ENCODE data around the gene SPACA6.

Gene SPACA6

DNA sequence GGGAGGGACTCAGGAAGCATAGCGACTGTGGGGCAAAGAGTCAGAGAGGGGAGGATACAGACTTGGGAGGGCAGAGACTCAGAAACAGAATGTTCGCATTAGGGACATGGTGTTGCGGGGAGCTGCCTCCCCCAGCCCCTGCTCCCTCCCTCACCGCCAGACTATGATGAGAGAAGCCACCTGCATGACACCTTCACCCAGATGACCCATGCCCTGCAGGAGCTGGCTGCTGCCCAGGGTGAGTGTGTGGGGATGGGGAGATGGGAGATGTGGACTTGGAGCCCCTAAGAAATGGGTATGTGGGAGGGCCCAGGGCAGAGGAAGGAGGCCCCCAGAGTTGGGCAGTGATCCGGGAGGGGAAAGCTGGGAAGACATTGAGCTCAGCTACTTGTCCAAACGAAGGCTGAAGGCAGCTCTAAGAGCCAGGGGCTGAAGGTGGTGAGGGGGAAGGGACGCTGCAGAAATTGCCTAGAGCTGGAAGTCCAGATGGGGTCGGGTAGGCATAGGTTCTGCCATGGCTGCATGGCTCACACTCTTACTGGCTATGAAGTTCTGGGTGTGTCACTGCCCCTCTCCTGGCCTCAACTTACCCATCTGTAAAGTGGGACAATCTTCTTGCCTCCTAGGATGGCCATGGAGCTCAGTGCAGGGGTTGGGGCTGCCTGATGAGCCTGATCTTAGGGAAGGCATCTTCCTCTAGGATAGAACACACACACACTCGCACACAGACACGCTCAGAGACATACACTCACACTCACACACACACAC, 1.4 kb downstream of the SPACA6 start:
- TF ChIP-seq ZFX (IDR thresholded peaks at IDR 0.05; ENCODE audit: borderline replicate concordance) = no peak
- TF ChIP-seq, protein P1, sequence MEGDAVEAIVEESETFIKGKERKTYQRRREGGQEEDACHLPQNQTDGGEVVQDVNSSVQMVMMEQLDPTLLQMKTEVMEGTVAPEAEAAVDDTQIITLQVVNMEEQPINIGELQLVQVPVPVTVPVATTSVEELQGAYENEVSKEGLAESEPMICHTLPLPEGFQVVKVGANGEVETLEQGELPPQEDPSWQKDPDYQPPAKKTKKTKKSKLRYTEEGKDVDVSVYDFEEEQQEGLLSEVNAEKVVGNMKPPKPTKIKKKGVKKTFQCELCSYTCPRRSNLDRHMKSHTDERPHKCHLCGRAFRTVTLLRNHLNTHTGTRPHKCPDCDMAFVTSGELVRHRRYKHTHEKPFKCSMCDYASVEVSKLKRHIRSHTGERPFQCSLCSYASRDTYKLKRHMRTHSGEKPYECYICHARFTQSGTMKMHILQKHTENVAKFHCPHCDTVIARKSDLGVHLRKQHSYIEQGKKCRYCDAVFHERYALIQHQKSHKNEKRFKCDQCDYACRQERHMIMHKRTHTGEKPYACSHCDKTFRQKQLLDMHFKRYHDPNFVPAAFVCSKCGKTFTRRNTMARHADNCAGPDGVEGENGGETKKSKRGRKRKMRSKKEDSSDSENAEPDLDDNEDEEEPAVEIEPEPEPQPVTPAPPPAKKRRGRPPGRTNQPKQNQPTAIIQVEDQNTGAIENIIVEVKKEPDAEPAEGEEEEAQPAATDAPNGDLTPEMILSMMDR (IDR thresholded peaks at IDR 0.05) = no peak
- no peak overlapping the region for H3K27ac ChIP-seq

DNA sequence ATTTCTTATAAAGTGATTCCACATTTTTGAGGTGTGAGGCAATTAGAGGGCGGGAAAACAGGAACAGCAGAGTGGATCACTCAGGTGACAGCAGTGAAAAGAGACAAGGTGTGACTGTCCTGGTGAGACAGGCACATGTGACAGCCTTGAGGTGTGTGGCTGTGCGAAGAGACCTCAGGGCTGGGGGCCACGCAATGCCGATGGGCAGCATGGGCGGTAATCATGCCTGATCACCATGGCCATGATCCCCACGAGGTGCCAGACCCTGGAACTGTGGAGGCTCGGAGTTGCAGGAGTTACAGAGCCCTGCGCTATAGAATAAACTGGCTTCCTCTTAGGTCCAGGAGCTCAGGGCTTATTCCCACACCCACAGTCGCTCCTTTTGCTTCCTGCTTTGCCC, 2.0 kb downstream of the SPACA6 start:
- no peak for TF ChIP-seq ZFX (IDR thresholded peaks at IDR 0.05; ENCODE audit: borderline replicate concordance)
- TF ChIP-seq, protein P1 (IDR thresholded peaks at IDR 0.05) = no peak
- H3K27ac ChIP-seq = no peak overlapping the region

DNA sequence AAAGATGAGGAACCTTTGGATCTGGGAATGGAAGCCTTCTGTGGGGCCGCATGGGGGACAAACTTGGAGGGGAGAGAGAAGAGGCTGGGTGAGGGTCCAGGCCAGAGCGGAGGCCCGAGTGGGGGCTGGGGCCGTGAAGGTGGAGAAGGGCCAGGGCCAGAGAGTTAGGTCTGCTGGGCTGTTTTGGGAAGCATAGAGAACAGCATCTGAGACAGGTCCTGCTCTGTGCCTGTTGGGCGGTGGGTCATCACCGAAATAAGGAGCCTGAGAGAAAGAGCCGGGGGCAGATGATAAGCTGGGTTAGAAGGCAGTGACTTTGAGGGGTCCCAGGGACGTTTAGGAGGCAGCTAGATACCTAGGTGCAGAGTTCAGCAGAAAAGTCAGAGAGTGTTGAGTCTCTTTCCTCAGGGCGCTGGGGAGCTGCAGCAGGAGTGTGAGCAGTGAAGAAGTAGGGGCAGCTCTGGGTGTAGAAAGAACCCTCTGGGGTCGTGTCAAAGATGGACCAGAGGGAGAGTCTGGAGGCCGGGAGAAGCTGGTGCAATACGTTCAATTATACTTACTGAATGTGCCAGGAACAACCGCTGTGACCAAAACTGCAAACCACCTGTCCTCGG, 2.7 kb downstream of the SPACA6 start:
- TF ChIP-seq, protein P1 (IDR thresholded peaks at IDR 0.05) = no peak
- no peak for TF ChIP-seq ZFX (IDR thresholded peaks at IDR 0.05; ENCODE audit: borderline replicate concordance)
- H3K27ac ChIP-seq = no peak overlapping the region

DNA sequence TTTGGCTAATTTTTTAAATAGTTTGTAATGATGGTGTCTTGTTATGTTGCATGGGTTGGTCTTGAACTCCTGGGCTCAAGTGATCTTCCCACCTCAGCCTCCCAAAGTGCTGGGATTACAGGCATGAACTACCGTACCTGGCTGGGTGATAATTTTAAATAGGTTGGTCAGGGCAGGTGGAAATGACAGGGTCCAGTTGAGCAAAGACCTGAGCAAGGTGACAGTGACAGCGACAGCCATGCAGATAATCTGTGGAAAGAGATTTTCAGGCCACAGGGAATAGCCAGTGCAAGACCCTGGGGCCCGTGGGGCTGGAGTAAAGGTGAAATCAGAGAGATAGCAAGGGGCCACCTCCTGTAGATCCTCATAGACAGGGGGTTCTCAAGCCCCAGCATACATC, 3.5 kb downstream of the SPACA6 start:
- H3K27ac ChIP-seq = no peak overlapping the region
- TF ChIP-seq, protein P1 (IDR thresholded peaks at IDR 0.05) = no peak
- no peak for TF ChIP-seq ZFX (IDR thresholded peaks at IDR 0.05; ENCODE audit: borderline replicate concordance)

DNA sequence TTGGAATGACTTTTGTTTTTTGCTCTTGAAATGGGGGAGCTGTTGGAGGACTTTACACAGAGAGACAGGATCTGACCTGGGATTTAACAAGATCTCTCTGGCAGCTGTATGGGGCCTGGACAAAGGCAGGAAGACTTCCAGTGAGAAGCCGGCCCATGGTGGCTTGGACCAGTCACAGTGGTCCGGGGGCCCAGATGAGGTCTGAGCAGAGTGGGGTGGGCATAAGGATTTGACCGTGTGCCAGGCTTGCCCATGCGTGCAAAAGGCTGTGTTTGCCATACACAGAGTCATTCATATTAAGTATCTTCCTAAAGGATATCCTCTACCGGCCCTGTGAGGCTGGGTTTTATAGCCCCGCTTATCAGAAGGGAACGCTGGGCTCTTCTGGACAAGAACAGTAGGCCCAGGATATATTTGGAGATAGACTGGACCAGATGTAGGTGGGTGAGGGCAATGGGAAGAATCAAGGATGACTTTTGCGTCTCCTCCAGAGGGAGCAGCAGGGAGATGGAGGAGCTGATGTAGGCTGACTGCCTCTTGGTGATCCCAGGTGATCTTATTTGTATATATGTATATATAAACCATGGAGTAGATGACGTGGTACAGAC, 4.1 kb downstream of the SPACA6 start:
- TF ChIP-seq ZFX (IDR thresholded peaks at IDR 0.05; ENCODE audit: borderline replicate concordance) = no peak
- TF ChIP-seq, protein P1 (IDR thresholded peaks at IDR 0.05) = no peak
- no peak overlapping the region for H3K27ac ChIP-seq

DNA sequence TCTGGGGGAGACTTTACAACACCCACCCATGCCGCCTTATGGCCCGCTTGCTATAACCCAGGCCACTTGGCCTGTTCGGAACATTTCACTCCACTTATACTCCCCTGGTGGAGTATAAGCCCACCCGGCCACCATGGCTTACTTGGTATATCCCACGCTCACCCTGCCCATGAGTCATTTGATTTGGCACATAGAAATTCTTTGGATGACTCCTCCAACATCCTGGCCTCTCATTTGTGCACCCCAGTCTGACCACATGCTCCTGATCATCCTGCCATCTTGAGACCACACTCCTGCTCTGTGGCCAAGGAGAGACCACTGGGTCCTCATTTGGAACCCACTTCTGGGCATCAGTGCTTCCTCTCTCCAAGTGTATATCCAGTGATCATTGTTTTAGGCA, 5.2 kb downstream of the SPACA6 start:
- TF ChIP-seq ZFX (IDR thresholded peaks at IDR 0.05; ENCODE audit: borderline replicate concordance) = no peak
- TF ChIP-seq, protein P1 (IDR thresholded peaks at IDR 0.05) = no peak
- H3K27ac ChIP-seq = no peak overlapping the region

DNA sequence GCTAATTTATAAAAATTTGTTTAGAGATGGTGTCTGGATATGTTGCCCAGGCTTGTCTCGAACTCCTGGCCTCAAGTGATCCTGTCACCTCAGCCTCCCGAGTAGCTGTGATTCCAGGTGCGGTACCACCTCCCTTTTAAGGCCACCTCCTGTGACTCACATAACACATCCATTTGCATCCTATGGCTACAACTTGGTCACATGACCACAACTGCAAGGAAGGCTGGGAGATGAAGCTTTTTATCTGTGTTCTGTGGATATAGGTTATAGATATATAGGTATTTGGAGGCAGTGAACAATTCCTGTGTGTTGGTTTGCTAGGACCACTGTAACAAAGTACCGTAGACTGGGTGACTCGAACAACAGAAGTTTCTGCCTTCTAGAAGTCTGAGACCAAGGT, 6.0 kb downstream of the SPACA6 start:
- H3K27ac ChIP-seq = no peak overlapping the region
- TF ChIP-seq, protein P1 (IDR thresholded peaks at IDR 0.05) = no peak
- no peak for TF ChIP-seq ZFX (IDR thresholded peaks at IDR 0.05; ENCODE audit: borderline replicate concordance)
